ENCODE data around the gene RILP. TPM values are rescaled to one million over a fixed set of nuclear protein-coding genes. Genes with fewer than 3 reads are reported as not detected.

RILP gene
- total RNA-seq, 4 donors from 2014 or later, result 24.6 to 94.8 (median 46.5) TPM

DNA sequence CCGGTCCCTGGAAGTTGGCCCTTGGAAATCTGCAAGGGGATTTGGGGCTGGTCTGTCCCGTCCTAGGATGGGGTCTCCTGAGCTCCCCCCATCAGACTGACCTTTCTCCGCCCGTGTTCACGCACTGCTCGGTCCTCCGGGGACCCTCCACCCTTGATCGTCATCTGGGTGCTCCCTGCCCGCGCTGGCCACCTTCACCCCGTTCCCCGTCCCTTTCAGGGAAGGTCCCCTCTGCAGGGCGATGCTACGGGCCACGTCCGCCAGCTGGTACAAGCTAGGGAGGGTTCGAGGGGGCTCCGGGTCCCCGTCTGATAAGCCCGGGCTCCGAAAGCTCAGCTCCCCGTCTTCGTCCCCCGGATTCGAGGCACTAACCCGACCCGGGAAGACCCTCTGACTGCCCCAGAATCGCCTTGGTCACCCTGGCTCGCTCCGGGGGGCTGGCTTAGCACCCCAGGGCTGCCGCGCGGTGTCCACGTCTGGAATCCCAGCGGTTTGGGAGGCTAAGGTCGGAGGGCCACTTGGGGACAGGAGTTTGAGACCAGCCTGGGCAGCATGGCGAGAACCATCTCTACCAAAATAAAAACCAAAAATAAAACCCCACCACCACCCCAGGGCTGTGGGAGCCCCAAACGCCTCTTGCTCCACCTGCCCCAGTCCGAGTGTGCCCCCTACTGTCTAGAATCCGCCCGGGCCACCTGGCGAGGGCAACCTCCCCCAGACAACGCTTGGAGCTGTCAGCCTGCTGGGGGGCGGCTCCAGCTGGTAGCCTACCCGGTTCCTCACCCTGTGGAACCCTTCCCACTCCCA lies 20.0 kb downstream of the RILP start:
- TF ChIP-seq, protein P1, sequence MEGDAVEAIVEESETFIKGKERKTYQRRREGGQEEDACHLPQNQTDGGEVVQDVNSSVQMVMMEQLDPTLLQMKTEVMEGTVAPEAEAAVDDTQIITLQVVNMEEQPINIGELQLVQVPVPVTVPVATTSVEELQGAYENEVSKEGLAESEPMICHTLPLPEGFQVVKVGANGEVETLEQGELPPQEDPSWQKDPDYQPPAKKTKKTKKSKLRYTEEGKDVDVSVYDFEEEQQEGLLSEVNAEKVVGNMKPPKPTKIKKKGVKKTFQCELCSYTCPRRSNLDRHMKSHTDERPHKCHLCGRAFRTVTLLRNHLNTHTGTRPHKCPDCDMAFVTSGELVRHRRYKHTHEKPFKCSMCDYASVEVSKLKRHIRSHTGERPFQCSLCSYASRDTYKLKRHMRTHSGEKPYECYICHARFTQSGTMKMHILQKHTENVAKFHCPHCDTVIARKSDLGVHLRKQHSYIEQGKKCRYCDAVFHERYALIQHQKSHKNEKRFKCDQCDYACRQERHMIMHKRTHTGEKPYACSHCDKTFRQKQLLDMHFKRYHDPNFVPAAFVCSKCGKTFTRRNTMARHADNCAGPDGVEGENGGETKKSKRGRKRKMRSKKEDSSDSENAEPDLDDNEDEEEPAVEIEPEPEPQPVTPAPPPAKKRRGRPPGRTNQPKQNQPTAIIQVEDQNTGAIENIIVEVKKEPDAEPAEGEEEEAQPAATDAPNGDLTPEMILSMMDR (IDR thresholded peaks at IDR 0.05; ENCODE audit: low read depth), result no peak

DNA sequence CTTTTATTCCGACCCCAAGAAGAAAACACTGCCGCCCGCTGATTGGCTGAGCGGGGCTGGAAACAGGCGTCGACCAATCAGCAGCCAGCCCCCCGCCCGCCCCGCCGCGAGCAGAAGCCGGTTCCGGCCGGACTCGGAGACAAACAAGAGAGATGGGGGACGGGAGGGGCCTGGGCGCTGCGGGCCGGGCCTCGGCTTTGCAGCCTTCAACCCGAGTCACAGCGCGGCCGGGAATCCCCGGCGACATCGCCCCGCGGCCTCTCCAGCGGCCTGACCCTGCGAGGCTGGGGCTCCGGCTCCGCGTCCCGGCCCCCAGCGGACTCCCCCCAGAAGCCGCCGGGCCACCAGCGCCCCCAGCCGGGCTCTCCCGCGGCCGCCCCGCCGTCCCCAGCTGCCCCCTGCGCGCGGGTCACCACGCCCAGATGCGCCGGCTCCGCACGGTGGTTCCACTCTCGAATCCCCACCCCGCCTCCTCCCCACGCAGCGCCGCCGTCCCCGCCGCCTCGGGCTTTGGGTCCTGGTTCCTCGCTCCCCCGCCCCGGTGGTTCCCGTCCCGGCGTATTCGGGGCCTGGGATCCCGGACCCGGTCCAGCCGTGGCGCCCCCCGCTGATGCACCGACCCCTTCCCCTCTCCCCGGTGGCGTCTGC lies 20.7 kb downstream of the RILP start:
- TF ChIP-seq, protein P1 (IDR thresholded peaks at IDR 0.05; ENCODE audit: low read depth), result no peak

DNA sequence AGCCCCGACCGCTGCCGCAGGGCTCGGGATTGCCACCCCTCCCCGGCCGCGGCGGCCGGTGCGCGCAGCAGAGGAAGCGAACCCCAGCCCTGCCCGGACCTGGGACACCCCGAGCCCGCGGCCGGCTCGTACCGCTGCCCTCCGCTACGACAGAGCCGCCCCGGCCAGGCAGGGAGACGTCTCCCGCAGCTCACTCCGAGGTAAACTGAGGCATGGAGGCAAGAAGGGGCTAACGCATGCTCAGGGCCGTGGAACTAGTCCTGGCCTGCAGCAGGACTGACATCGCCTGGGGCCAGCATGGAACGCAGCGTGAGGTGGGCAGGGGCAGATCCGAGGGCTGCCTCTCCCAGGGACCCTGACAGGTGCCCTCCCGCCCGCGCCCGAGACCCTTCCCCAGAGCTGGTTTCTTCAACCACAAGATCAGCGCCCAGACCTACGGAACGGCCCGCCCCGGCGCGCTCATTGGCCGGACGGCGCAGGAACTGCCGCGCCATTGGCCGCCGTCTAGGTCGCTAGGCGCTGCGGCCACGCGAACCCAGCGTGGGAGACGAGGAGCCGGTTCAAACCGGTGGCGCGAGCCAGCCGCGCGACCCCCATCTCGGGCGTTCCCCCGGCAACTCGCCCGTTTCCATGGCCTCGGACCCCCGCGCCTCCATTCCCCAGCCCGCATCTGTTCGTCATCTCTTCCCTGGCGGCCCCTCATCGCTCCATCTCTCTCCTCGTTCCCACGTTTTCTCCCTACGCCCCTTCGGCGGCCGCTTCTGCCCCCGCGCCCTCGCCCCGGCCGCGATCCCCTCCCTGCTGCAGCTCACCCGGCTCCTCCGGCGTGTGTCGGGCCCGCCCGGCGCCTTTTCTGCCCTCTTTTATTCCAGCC lies 21.4 kb downstream of the RILP start, which contains the start of gene SLC43A2:
SLC43A2 (minus strand) TSS at position 853 of the 874 bp plus-strand sequence. CDS start 960 bp downstream, outside the sequence.
- TF ChIP-seq, protein P1 (IDR thresholded peaks at IDR 0.05; ENCODE audit: low read depth), result no peak

DNA sequence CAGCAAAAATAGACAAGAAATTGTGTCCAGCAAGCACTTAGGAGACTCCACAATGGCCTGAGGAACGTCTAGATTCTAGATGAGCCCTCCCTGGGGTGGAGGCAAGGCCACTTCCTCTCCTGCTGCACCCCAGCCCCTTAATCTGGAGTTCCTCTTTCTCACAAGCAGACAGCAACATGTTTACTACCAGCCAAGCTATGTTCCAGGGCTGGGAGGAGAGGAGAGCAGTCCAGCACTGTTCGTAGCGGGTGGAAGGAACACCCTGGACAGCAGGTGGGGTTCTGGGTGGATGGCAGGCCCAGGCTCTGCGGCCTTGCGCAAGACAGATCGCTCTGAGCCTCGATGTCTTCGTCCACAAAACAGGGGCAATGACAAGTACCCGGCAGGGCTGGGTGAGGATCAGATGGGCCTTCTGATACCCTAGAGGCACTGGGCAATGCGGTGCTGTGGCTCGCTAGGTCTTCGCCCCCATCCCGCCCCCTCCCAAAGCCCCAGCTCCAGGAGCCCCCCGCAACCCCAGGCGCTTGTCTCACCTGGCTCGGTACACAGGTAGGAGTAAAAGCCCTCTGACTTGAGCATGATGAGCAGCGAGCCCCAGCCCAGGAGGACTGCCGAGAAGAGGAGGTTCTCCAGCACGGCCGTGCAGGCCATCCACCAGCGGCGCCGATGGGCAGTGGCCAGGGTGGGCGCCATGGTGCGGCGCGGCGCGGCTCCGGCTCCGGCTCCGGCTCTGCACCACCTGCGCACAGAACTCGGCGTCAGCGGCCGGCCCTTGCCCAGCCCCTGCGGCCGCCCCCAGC lies 22.3 kb downstream of the RILP start:
- TF ChIP-seq, protein P1 (IDR thresholded peaks at IDR 0.05; ENCODE audit: low read depth), result no peak

DNA sequence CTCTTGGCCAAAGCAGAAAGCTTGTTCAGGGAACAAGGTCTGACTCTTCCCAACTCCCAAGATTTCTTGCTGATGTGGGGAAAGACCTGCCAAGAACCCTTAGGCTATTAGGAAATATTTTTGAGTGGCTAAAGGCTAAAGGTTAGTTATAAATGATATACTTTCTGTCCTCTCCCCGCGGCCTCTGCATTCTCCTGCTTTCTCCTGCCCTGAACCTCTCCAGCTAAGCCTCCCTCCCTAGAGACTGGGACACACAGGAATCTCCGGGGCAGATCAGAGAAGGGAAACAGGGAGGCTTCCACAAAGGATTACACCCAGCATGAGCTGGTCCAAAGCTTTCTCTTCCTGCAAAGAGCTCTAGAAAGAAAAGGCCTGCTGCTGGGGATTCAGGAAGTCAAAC lies 23.3 kb downstream of the RILP start:
- TF ChIP-seq, protein P1 (IDR thresholded peaks at IDR 0.05; ENCODE audit: low read depth), result no peak

DNA sequence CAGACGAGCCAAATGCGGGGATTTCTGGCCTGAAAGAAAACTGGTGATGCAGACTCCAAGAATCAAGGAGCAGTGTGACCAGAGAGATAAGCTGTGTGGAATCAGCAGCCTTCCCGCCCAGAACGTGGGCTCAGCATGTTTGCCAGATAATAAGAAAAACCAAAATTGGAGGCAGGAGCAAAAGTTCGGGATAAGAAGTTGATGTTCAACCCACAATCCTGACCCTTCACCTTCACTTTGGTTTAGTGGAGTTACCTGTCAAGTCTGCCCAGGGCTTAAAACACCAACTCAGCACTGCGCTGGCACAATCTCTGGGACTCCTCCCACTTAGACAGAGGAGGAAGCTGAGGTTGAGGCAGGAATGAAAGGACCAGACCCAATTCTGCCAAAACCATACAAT lies 24.1 kb downstream of the RILP start:
- TF ChIP-seq, protein P1 (IDR thresholded peaks at IDR 0.05; ENCODE audit: low read depth), result no peak

Data from subcutaneous adipose tissue (tissue), 4 donors.